B cell (primary cell): ENCODE data around the gene ZSWIM7. TPM values are rescaled to one million over a fixed set of nuclear protein-coding genes. Genes with fewer than 3 reads are reported as not detected.

ENCODE experiments used
- ATAC-seq: fragments of 200-7000 bp; cut with Tn5 transposase; one replicate; pipeline ENCODE4 v1.10.0; 2021; ENCODE audit warnings: low read depth, mild to moderate bottlenecking, moderate number of reproducible peaks, moderate library complexity
- CTCF ChIA-PET: fragments of 350-600 bp; sonication (Branson Sonifier 250); formaldehyde crosslinking; loops from one replicate; lab custom pipeline; 2021; ENCODE audit warnings: antibody characterized with exemption, inconsistent platforms; lab: Charles Lee
- POLR2A ChIA-PET: fragments of 350-600 bp; sonication (Branson Sonifier 250); formaldehyde crosslinking; loops from one replicate; lab custom pipeline; 2021; ENCODE audit warnings: antibody characterized with exemption; lab: Charles Lee
- DNase-seq: peaks from one replicate; pipeline ENCODE4 v3.0.0; 2013
- H2AFZ ChIP-seq: 2 replicates; pipeline ENCODE4 v1.6.1; 2012; ENCODE audit warnings: mild to moderate bottlenecking, low read depth, low read length; ENCODE audit not compliant: insufficient read depth, poor library complexity, severe bottlenecking
- H3K27ac ChIP-seq, 2 donors: 1 replicate in 1 of 2; 2 replicates in 1 of 2; pipeline ENCODE4 v1.5.1; 2012 to 2013; ENCODE audit warnings: low read length in 2 of 2, mild to moderate bottlenecking in 2 of 2, moderate library complexity in 1 of 2
- H3K27me3 ChIP-seq, 4 experiments: fragments of 200-600 bp in 1 of 4; sonication (generic) in 1 of 4; replicated peaks in 1 of 4; 1 replicate in 2 of 4; 2 replicates in 2 of 4; pipeline versions ENCODE4 v1.6.1 to v1.7.0; 2013 to 2016; ENCODE audit warnings: low read length in 3 of 4, mild to moderate bottlenecking in 2 of 4, mixed read lengths in 1 of 4, moderate library complexity in 1 of 4; ENCODE audit not compliant: insufficient read depth in 4 of 4, control insufficient read depth in 3 of 4; ENCODE audit errors: control extremely low read depth in 1 of 4
- H3K36me3 ChIP-seq, 2 experiments: replicated peaks in 1 of 2; 1 replicate in 1 of 2; 2 replicates in 1 of 2; pipeline versions ENCODE4 v1.6.1 to v1.7.1; 2013; ENCODE audit warnings: low read length in 1 of 2; ENCODE audit not compliant: insufficient read depth in 2 of 2, control insufficient read depth in 1 of 2; ENCODE audit errors: control extremely low read depth in 1 of 2, extremely low read depth in 1 of 2
- H3K4me1 ChIP-seq, 2 donors: fragments of 200-600 bp in 1 of 2; sonication (generic) in 1 of 2; 1 replicate in 1 of 2; 2 replicates in 1 of 2; pipeline versions ENCODE4 v1.5.1 to v1.6.1; 2013 to 2017; ENCODE audit warnings: low read length in 2 of 2; ENCODE audit not compliant: control insufficient read depth in 2 of 2, insufficient read depth in 2 of 2
- H3K4me2 ChIP-seq: replicated peaks from 2 replicates; pipeline ENCODE3; 2012; ENCODE audit warnings: mild to moderate bottlenecking, low read depth, low read length; ENCODE audit not compliant: poor library complexity, severe bottlenecking
- H3K4me3 ChIP-seq, 5 experiments: fragments of 200-600 bp in 1 of 5; sonication (generic) in 1 of 5; 1 replicate in 3 of 5; 2 replicates in 2 of 5; pipeline versions ENCODE4 v1.5.1 to v1.7.0; 2011 to 2016; ENCODE audit warnings: low read length in 4 of 5, mild to moderate bottlenecking in 4 of 5, low read depth in 2 of 5, control low read depth in 1 of 5, moderate library complexity in 1 of 5; ENCODE audit not compliant: insufficient read depth in 1 of 5; ENCODE audit errors: control extremely low read depth in 1 of 5, extremely low read depth in 1 of 5
- H3K79me2 ChIP-seq: fragments of 200-600 bp; sonication (generic); one replicate; pipeline ENCODE4 v1.6.0; 2016; ENCODE audit warnings: low read length; ENCODE audit not compliant: control insufficient read depth, insufficient read depth
- H3K9ac ChIP-seq: fragments of 200-600 bp; sonication (generic); 2 replicates; pipeline ENCODE4 v1.6.1; 2017; ENCODE audit warnings: mild to moderate bottlenecking, low read length, moderate library complexity
- H3K9me3 ChIP-seq, 3 donors: one replicate each; pipeline versions ENCODE4 v1.6.1 to v1.7.1; 2013; ENCODE audit warnings: low read length in 2 of 3; ENCODE audit not compliant: control insufficient read depth in 2 of 3, insufficient read depth in 1 of 3; ENCODE audit errors: control extremely low read depth in 1 of 3
- H4K20me1 ChIP-seq: 2 replicates; pipeline ENCODE4 v1.6.0; 2012; ENCODE audit warnings: mild to moderate bottlenecking, low read length; ENCODE audit not compliant: insufficient read depth, control insufficient read depth, poor library complexity, severe bottlenecking
- H3K27ac Mint-ChIP-seq: one replicate; pipeline ENCODE4 v1.8.0; 2021; ENCODE audit warnings: mixed read lengths
- H3K27me3 Mint-ChIP-seq: one replicate; pipeline ENCODE4 v1.8.0; 2021; ENCODE audit warnings: mixed read lengths
- H3K4me1 Mint-ChIP-seq: one replicate; pipeline ENCODE4 v1.8.0; 2021; ENCODE audit warnings: mixed read lengths
- H3K4me3 Mint-ChIP-seq: one replicate; pipeline ENCODE4 v1.8.0; 2021; ENCODE audit warnings: mixed read lengths
- H3K9me3 Mint-ChIP-seq: one replicate; pipeline ENCODE4 v1.8.0; 2022; ENCODE audit warnings: mixed read lengths; ENCODE audit not compliant: insufficient read depth
- CTCF ChIP-seq: fragments of 200-600 bp; IDR thresholded peaks from one replicate; pipeline ENCODE4 v1.8.0; 2022; ENCODE audit warnings: antibody characterized with exemption, mild to moderate bottlenecking
- EZH2 ChIP-seq: IDR thresholded peaks from 2 replicates; pipeline ENCODE4 v1.6.1; 2012; ENCODE audit warnings: borderline replicate concordance, low read depth, mild to moderate bottlenecking, moderate library complexity, low read length; ENCODE audit not compliant: insufficient read depth, poor library complexity, severe bottlenecking
- whole genome bisulfite sequencing: methylation state at CpG from one replicate; pipeline ENCODE4 v1.1.5; 2013; ENCODE audit warnings: missing lambda C conversion rate; ENCODE audit not compliant: insufficient coverage; 5-methylcytosine and 5-hydroxymethylcytosine counted together
- intact Hi-C: fragments of 100-400 bp; cut with micrococcal nuclease; formaldehyde crosslinking; loops from one replicate; pipeline ENCODE4 v1.10.0; 2022
- polyA plus RNA-seq: library from polyadenylated mRNA; depleted of rRNA; stranded (reverse); fragments of >200 nt; gene quantifications from 2 replicates; pipeline ENCODE4 v1.2.3, GENCODE V29; 2012
- total RNA-seq, 2 donors: library from RNA; stranded (reverse); fragments of 120-200 nt in 1 of 2; gene quantifications; 1 replicate in 1 of 2; 2 replicates in 1 of 2; pipeline versions ENCODE4 v1.2.3 to v1.2.4, GENCODE V29; 2013 to 2022

ZSWIM7 gene
- total and polyA plus RNA-seq, 2 donors (not counting 1 experiment from before 2014, with no cell fraction given), result 25.1 to 39.3 TPM

GRCh38 chr17:15998031-15998562 lies 1.4 kb downstream of the ZSWIM7 start:
- WGBS, result 88% methylated on average over 3 of the region's 4 CpGs
- Mint-ChIP-seq H3K9me3 (no peaks in the 10 kb centered on the region), H3K27ac (peak overlapping the region; percentile 97), H3K4me3 (peak overlapping the region; percentile 99), H3K27me3 (no peaks in the 10 kb centered on the region), H3K4me1 (peaks cover 32% of the 10 kb centered on the region)
- ATAC-seq (no peak), DNase-seq (no peak)
- no peaks in the 10 kb centered on the region for H3K9me3 ChIP-seq
- H2AFZ ChIP-seq, result no peak overlapping the region
- peaks cover 22 to 26% of the 10 kb centered on the region in 2 donors for H3K4me1 ChIP-seq
- no peak overlapping the region for H3K9ac ChIP-seq
- peak overlapping the region in 1 of 5 experiments; percentile 89 for H3K4me3 ChIP-seq
- peaks cover 20% of the 10 kb centered on the region for H4K20me1 ChIP-seq
- ChIA-PET POLR2A (no interaction called here), CTCF (interaction anchor here (0.6 to 4.4 kb wide), 6 partner anchors 53 to 1011 kb away, joined by 3 to 15 read pairs (median 8); partner anchors contain the start of gene ADORA2B)
- peak overlapping the region in 1 of 2 donors; percentile 43 for H3K27ac ChIP-seq
- peaks cover 37% of the 10 kb centered on the region for H3K79me2 ChIP-seq
- TF ChIP-seq CTCF (no peak), EZH2 (no peak)
- peak overlapping the region; percentile 95 for H3K4me2 ChIP-seq
- no peaks in the 10 kb centered on the region for H3K27me3 ChIP-seq
- intact Hi-C loops, result loop anchor here (5.0 kb wide), 1 partner anchor 316 kb away; the partner anchor contains the start of gene TRIM16
- peaks cover 5 to 13% of the 10 kb centered on the region in 2 experiments for H3K36me3 ChIP-seq

DNA sequence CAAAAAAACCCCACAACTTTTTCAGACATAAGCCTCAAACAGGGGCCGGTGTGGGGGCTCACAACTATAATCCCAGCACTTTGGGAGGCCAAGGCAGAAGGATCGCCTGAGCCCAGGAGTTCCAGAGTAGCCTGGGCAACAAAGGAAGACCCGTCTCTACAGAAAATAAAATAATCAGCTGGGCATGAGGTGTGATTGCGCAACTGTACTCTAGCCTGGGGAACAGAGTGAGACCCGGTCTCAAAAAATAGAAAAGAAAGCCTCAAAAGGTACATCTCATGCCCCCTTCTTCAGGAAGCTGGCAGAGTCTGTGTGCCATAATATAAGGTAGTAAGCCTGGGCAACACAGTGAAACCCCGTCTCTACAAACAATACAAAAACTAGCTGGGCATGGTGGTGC lies 3.2 kb downstream of the ZSWIM7 start:
- no peak overlapping the region for H3K9ac ChIP-seq
- no peak overlapping the region for H3K4me2 ChIP-seq
- H3K79me2 ChIP-seq, result peaks cover 33% of the 10 kb centered on the region
- Mint-ChIP-seq H3K9me3 (no peaks in the 10 kb centered on the region), H3K27ac (no peak overlapping the region), H3K4me3 (no peak overlapping the region), H3K4me1 (peaks cover 24% of the 10 kb centered on the region), H3K27me3 (no peaks in the 10 kb centered on the region)
- H3K4me1 ChIP-seq, result peaks cover 18 to 22% of the 10 kb centered on the region in 2 donors
- TF ChIP-seq EZH2 (no peak), CTCF (no peak)
- no peaks in the 10 kb centered on the region for H3K27me3 ChIP-seq
- ChIA-PET POLR2A (no interaction called here), CTCF (interaction anchor here (1.1 to 4.4 kb wide), 4 partner anchors 30 to 738 kb away, joined by 3 to 14 read pairs (median 8); partner anchors contain the start of gene ADORA2B)
- H3K4me3 ChIP-seq, result no peak overlapping the region
- 92% methylated on average over 1 of the region's 6 CpGs for WGBS
- no peak overlapping the region for H3K27ac ChIP-seq
- H3K36me3 ChIP-seq, result peaks cover 0 to 4% of the 10 kb centered on the region in 2 experiments
- H3K9me3 ChIP-seq, result no peaks in the 10 kb centered on the region
- ATAC-seq, result no peak
- intact Hi-C loops, result loop anchor here (5.0 kb wide), 1 partner anchor 314 kb away; the partner anchor contains the start of gene TRIM16
- H4K20me1 ChIP-seq, result peaks cover 13% of the 10 kb centered on the region
- DNase-seq, result no peak
- H2AFZ ChIP-seq, result no peak overlapping the region
